HFF-Myc (cell line): ENCODE results near the gene TAPBPL.

Source experiments
- DNase-seq: peaks from one replicate; pipeline ENCODE4 v3.0.0-alpha.2; 2011; ENCODE audit warnings: low read depth; ENCODE audit errors: extremely low read depth
- H3K4me3 ChIP-seq: replicated peaks from 2 replicates; pipeline ENCODE4 v1.5.1; 2011; ENCODE audit warnings: low read depth, mild to moderate bottlenecking, control low read depth, low read length
- TF ChIP-seq, protein P1 (sequence below): IDR thresholded peaks from 2 replicates; pipeline ENCODE4 v1.5.1; 2012; ENCODE audit warnings: mild to moderate bottlenecking, low read depth, low read length, control low read depth; ENCODE audit errors: missing control alignments

The TAPBPL gene

DNA sequence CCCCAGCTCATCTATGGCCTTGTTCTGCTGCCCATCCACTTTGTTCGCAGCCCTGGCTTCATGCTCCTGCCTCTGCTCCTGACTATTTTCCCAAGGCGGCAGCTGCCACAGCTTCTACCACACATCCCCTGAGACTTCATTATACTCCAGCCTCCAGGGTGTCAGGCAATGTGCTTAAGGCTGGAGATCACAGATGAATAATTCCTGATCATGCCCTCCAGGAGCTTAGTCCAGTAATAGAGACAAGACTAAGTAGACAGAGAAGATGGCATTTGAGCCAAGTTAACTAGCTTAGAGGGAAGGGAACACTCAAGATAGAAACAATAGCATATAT lies 7.1 kb downstream of the TAPBPL start:
- TF ChIP-seq, protein P1, sequence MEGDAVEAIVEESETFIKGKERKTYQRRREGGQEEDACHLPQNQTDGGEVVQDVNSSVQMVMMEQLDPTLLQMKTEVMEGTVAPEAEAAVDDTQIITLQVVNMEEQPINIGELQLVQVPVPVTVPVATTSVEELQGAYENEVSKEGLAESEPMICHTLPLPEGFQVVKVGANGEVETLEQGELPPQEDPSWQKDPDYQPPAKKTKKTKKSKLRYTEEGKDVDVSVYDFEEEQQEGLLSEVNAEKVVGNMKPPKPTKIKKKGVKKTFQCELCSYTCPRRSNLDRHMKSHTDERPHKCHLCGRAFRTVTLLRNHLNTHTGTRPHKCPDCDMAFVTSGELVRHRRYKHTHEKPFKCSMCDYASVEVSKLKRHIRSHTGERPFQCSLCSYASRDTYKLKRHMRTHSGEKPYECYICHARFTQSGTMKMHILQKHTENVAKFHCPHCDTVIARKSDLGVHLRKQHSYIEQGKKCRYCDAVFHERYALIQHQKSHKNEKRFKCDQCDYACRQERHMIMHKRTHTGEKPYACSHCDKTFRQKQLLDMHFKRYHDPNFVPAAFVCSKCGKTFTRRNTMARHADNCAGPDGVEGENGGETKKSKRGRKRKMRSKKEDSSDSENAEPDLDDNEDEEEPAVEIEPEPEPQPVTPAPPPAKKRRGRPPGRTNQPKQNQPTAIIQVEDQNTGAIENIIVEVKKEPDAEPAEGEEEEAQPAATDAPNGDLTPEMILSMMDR, result no peak
- no peak overlapping the region for H3K4me3 ChIP-seq
- no peak for DNase-seq

DNA sequence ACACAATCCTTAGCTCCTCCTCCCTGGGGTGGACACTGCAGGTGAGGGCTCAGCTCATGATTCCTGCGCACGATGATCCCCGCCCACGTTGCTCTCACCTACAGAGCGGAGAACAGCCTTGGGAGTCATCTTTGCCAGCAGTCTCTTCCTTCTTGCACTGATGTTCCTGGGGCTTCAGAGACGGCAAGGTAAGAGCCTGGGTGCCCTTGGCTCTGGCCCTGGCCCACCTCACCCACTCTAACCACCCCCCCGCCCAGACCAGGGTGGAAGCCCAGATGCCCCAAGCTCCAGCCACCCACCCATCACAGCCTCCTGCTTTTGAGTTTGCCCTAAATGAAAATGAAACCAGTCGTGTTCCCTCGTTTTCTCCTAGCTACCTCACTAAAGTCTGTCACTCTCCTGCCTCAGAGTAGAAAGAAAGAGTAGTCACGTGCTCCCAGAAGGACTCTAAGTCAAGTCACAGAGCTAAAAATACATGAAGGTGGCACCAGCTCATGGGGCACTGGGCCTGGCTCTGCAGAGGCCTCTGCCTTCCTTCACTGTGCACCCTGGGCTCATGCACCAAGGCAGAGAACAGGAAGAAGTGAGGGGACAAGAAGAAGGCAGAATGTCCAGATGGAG lies 9.0 kb downstream of the TAPBPL start:
- TF ChIP-seq, protein P1, result no peak
- no peak overlapping the region for H3K4me3 ChIP-seq
- no peak for DNase-seq

DNA sequence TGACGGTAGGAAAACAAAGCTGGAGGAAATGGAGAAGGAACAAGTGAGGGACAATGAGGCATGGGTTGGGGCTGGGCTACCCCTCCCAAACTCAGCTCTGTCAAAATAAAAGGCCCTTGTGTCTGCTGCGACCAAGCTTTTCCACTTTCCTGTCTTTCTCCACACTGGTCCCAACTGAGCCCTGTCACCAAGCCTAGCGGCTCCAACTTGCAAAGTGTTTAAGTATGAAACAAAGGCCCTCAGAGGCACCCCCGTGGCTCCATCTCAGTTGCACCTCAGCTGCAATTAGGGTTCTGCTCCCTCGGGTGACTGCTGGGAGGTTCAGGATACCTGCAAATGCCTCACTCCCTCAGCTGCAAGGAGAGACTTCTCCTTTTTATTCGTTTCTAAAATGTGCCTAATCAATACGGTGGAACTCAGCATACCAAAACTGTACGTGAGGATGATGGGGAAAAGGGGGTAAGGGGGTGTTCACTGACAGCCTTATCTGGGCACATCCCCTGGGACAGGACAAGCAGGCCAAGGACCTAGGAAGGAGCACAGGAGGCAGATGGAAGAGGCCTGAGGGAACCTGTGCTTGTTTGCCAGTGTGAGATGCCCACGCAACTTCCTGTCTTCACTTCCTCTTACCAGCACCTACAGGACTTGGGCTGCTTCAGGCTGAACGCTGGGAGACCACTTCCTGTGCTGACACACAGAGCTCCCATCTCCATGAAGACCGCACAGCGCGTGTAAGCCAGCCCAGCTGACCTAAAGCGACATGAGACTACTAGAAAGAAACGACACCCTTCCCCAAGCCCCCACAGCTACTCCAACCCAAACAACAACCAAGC lies 9.8 kb downstream of the TAPBPL start:
- no peak overlapping the region for H3K4me3 ChIP-seq
- DNase-seq, result no peak

DNA sequence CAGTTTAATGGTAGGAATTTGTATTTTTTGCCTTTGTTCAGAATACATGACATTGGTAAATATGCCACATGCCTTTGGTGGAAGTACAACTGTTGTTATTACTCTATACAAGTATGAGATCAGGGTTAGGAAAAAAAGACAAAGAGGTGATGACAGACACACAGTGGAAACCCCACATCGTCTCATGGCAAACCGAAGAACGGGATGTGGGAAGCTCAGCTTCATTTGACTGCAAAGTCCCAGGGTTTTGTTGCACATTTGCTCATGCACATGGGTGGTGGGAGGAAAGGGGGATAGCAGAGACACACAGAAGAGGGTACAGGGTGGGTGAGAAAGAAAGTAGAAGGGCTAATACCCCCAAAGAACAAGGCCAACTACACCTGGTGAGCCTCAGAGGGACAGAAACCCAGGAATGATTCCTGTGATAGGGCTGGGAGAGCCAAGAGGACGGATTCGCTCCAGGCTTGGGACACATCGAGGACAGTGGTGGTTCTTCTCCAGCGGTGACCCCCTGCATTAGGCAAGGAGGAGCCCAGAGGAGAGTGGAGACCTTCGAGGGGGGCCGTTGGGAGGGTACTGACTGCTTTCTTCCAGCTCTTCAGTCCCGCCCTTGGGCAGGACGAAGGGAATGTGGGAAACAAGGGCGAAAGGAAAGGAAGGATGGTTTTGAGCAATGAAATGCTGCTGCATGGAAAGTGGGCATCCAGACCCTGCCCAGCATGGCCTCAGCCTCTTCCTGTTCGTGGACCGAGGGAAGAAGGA lies 10.6 kb downstream of the TAPBPL start:
- TF ChIP-seq, protein P1, result no peak
- H3K4me3 ChIP-seq, result no peak overlapping the region
- DNase-seq, result no peak

More for the DNA sequence above, 9.8 kb downstream of the TAPBPL start:
- TF ChIP-seq, protein P1, result no peak

DNA sequence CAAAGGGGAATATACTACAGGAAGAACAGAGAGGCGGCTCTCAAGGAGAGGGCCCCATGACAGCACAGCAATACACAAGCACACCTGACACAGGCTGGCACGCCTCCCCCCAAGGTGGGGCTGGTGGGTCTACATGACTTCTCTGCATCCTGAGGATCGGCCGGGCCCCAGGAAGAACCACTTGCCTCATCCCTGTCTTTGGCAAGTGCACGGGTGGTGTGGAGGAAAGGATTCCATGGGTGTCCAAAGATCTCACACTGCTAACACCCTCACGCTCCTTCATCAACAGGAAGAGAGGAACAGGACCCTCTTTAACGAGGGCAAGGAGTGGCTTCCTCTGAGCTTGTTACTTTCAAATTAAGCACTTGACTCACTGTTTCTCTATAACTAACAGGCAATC lies 11.4 kb downstream of the TAPBPL start:
- H3K4me3 ChIP-seq, result no peak overlapping the region
- DNase-seq, result no peak
- TF ChIP-seq, protein P1, result no peak

DNA sequence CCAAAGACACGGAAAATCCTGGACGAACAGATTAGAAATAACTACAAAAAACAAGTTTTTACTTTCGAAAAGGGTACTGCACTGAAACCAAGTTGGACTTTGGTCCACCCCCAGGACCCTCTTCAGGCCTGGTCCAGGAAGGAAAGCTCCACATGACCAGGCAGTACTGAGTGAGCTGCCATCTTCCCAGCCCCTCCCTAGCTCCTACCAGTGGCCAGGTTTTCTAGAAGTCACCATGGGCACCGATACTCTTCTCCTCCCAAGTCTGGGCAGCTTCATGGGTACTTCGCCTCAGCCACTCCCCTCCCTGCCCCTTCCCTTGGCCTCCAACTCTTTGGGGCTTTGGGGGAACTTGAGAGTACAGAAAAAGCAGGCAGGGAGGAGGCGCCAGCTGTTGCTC lies 12.0 kb downstream of the TAPBPL start:
- DNase-seq, result no peak
- no peak overlapping the region for H3K4me3 ChIP-seq
- TF ChIP-seq, protein P1, result no peak
